IMR-90 (cell line): ENCODE data around the gene PAQR9. TPM values are rescaled to one million over a fixed set of nuclear protein-coding genes. Genes with fewer than 3 reads are reported as not detected.

Source experiments
- ATAC-seq: fragments of 200-7000 bp; cut with Tn5 transposase; 2 replicates; pipeline ENCODE4 v1.9.1; 2020; ENCODE audit warnings: low read depth, mild to moderate bottlenecking, moderate library complexity
- BruUV-seq: library from RNA; stranded (reverse); fragments of 400-500 nt; replicated peaks from 2 replicates; lab custom pipeline; 2021; lab: Mats Ljungman, UMichigan
- CTCF ChIA-PET: fragments of 300-600 bp; formaldehyde crosslinking; extraction: SDS; loops from one replicate; lab custom pipeline; 2021; ENCODE audit warnings: antibody characterized with exemption; lab: Yijun Ruan, JAX
- POLR2A ChIA-PET: fragments of 300-600 bp; sonication (Branson Sonifier 250); formaldehyde crosslinking; loops from one replicate; lab custom pipeline; 2022; ENCODE audit warnings: antibody characterized with exemption; ENCODE audit not compliant: unreplicated experiment; lab: Charles Lee
- DNase-seq: peaks from one replicate; pipeline ENCODE4 v3.0.0; 2013
- H2AFZ ChIP-seq: replicated peaks from 2 replicates; pipeline ENCODE3; 2013; ENCODE audit warnings: low read length, mild to moderate bottlenecking; ENCODE audit not compliant: poor library complexity
- H2AK5ac ChIP-seq: 2 replicates; pipeline ENCODE4 v1.6.1; 2013; ENCODE audit warnings: low read depth, low read length, inconsistent platforms
- H2AK9ac ChIP-seq: replicated peaks from 2 replicates; pipeline ENCODE3; 2013; ENCODE audit warnings: mild to moderate bottlenecking, low read depth, low read length, moderate library complexity; ENCODE audit not compliant: poor library complexity
- H2BK120ac ChIP-seq: 2 replicates; pipeline ENCODE4 v1.6.1; 2013; ENCODE audit warnings: low read depth, low read length, inconsistent platforms
- H2BK15ac ChIP-seq: 3 replicates; pipeline ENCODE4 v1.6.1; 2013; ENCODE audit warnings: low read depth, low read length, inconsistent platforms
- H2BK20ac ChIP-seq: 2 replicates; pipeline ENCODE4 v1.6.1; 2013; ENCODE audit warnings: low read depth, mild to moderate bottlenecking, inconsistent platforms, low read length, moderate library complexity
- H2BK5ac ChIP-seq: 2 replicates; pipeline ENCODE4 v1.6.1; 2013; ENCODE audit warnings: mild to moderate bottlenecking, low read depth, low read length, inconsistent platforms; ENCODE audit not compliant: poor library complexity, severe bottlenecking
- H3K14ac ChIP-seq: replicated peaks from 2 replicates; pipeline ENCODE4 v1.6.1; 2013; ENCODE audit warnings: low read depth, low read length, inconsistent platforms
- H3K18ac ChIP-seq: 2 replicates; pipeline ENCODE4 v1.6.1; 2013; ENCODE audit warnings: low read depth, low read length, control low read depth
- H3K23ac ChIP-seq: 2 replicates; pipeline ENCODE4 v1.6.1; 2013; ENCODE audit warnings: low read depth, low read length, inconsistent platforms
- H3K27ac ChIP-seq: 2 replicates; pipeline ENCODE4 v1.5.1; 2013; ENCODE audit warnings: mild to moderate bottlenecking, control low read depth, low read length; ENCODE audit not compliant: insufficient read depth
- H3K27me3 ChIP-seq: 2 replicates; pipeline ENCODE4 v1.6.1; 2013; ENCODE audit warnings: low read length; ENCODE audit not compliant: control insufficient read depth, insufficient read depth
- H3K36me3 ChIP-seq: 2 replicates; pipeline ENCODE4 v1.6.1; 2013; ENCODE audit warnings: low read length, mixed read lengths; ENCODE audit not compliant: control insufficient read depth, insufficient read depth
- H3K4ac ChIP-seq: 2 replicates; pipeline ENCODE4 v1.6.1; 2013; ENCODE audit warnings: low read depth, low read length, inconsistent platforms
- H3K4me1 ChIP-seq: 2 replicates; pipeline ENCODE4 v1.6.1; 2013; ENCODE audit warnings: low read length, mixed read lengths; ENCODE audit not compliant: control insufficient read depth, insufficient read depth
- H3K4me2 ChIP-seq: 2 replicates; pipeline ENCODE4 v1.6.1; 2013; ENCODE audit warnings: low read depth, mild to moderate bottlenecking, control low read depth, low read length, moderate library complexity
- H3K4me3 ChIP-seq: 2 replicates; pipeline ENCODE4 v1.5.1; 2013; ENCODE audit warnings: low read depth, mild to moderate bottlenecking, control low read depth, low read length, moderate library complexity; ENCODE audit not compliant: insufficient read depth
- H3K56ac ChIP-seq: 2 replicates; pipeline ENCODE4 v1.6.1; 2013; ENCODE audit warnings: low read length, inconsistent platforms; ENCODE audit not compliant: insufficient read depth; ENCODE audit errors: extremely low read depth
- H3K79me1 ChIP-seq, 2 experiments: 2 replicates each; pipeline ENCODE4 v1.6.1; 2013; ENCODE audit warnings: low read length in 2 of 2, inconsistent platforms in 1 of 2, low read depth in 1 of 2
- H3K9ac ChIP-seq: 2 replicates; pipeline ENCODE4 v1.6.1; 2013; ENCODE audit warnings: low read depth, low read length, control low read depth
- H3K9me1 ChIP-seq: 2 replicates; pipeline ENCODE4 v1.6.1; 2013; ENCODE audit warnings: low read length, inconsistent platforms; ENCODE audit not compliant: insufficient read depth
- H3K9me3 ChIP-seq: 2 replicates; pipeline ENCODE4 v1.6.1; 2013; ENCODE audit warnings: low read length; ENCODE audit not compliant: control insufficient read depth, insufficient read depth
- H4K20me1 ChIP-seq: 2 replicates; pipeline ENCODE4 v1.6.1; 2013; ENCODE audit warnings: low read length, inconsistent platforms; ENCODE audit not compliant: insufficient read depth
- H4K5ac ChIP-seq: 2 replicates; pipeline ENCODE4 v1.6.1; 2013; ENCODE audit warnings: mild to moderate bottlenecking, low read depth, low read length, control low read depth
- H4K8ac ChIP-seq, 2 experiments: 2 replicates each; pipeline ENCODE4 v1.6.1; 2013; ENCODE audit warnings: low read depth in 2 of 2, low read length in 2 of 2, control low read depth in 1 of 2, inconsistent platforms in 1 of 2
- H4K91ac ChIP-seq: 2 replicates; pipeline ENCODE4 v1.6.1; 2013; ENCODE audit warnings: low read depth, low read length, inconsistent platforms; ENCODE audit not compliant: insufficient read depth
- BHLHE40 ChIP-seq: fragments of 150-350 bp; IDR thresholded peaks from 2 replicates; pipeline ENCODE4 v1.6.1; 2016; ENCODE audit warnings: mild to moderate bottlenecking, low read depth, low read length
- MXI1 ChIP-seq: IDR thresholded peaks from 2 replicates; pipeline ENCODE4 v1.6.1; 2012; ENCODE audit warnings: low read depth, mild to moderate bottlenecking, low read length, moderate library complexity, borderline replicate concordance
- NFE2L2 ChIP-seq: fragments of 150-350 bp; IDR thresholded peaks from 2 replicates; pipeline ENCODE4 v1.6.1; 2016; ENCODE audit warnings: low read depth, mild to moderate bottlenecking, low read length
- USF2 ChIP-seq: fragments of 150-350 bp; IDR thresholded peaks from 2 replicates; pipeline ENCODE4 v1.6.1; 2017; ENCODE audit warnings: mild to moderate bottlenecking, antibody characterized with exemption, low read length, low read depth
- WGBS, 2 experiments: methylation state at CpG; one replicate each; pipeline versions ENCODE4 v1.1.5 to v1.1.7; 2013; ENCODE audit warnings: missing lambda C conversion rate in 2 of 2; ENCODE audit not compliant: insufficient read length in 1 of 2; ENCODE audit errors: extremely low coverage in 2 of 2; 5-methylcytosine and 5-hydroxymethylcytosine counted together
- dilution Hi-C: fragments of 300-500 bp; cut with HindIII; formaldehyde crosslinking; loops from one replicate; pipeline ENCODE4 v1.14.3; 2018; ENCODE audit warnings: low sequenced_read_pairs; ENCODE audit not compliant: unreplicated experiment
- in situ Hi-C: fragments of 300-500 bp; cut with MboI; formaldehyde crosslinking; loops from 3 replicates; pipeline ENCODE4 v1.14.3; 2019; ENCODE audit warnings: low sequenced_read_pairs, inconsistent platforms, mixed read lengths
- intact Hi-C: fragments of 100-400 bp; cut with micrococcal nuclease; formaldehyde crosslinking; loops from 2 replicates; pipeline ENCODE4 v1.10.0; 2022
- polyA plus RNA-seq, 3 experiments: library from polyadenylated mRNA; depleted of rRNA; stranded (reverse); fragments of >200 nt; gene quantifications; 2 replicates each; pipeline ENCODE4 v1.2.3, GENCODE V29; 2012; ENCODE audit warnings: low replicate concordance in 1 of 3
- total RNA-seq: library from RNA; depleted of rRNA; stranded (reverse); fragments of >200 nt; gene quantifications from 2 replicates; pipeline ENCODE4 v1.2.3, GENCODE V29; 2012

Gene PAQR9
- total and polyA plus RNA-seq, 2 of the 4 experiments (the other 2 are of a cell fraction): 0.05 TPM; not detected in 1

GRCh38 chr3:142963234-142963515 is 299 bp downstream of the PAQR9 start:
- H3K27me3 ChIP-seq: peaks cover 52% of the 10 kb centered on the region
- H2BK15ac ChIP-seq: no peak overlapping the region
- no peak overlapping the region for H4K5ac ChIP-seq
- H2AK9ac ChIP-seq: no peak overlapping the region
- in situ Hi-C loops (no loop called here), intact Hi-C loops (no loop called here), dilution Hi-C loops (no loop called here)
- H3K18ac ChIP-seq: no peak overlapping the region
- no peaks in the 10 kb centered on the region for H3K79me1 ChIP-seq
- ChIA-PET POLR2A (no interaction called here), CTCF (no interaction called here)
- no peaks in the 10 kb centered on the region; the same call in 1 of the 2 replicates for H3K9me1 ChIP-seq
- no peak overlapping the region for H2BK20ac ChIP-seq
- no peak overlapping the region for H4K91ac ChIP-seq
- no peak overlapping the region for H2BK5ac ChIP-seq
- H4K8ac ChIP-seq: no peak overlapping the region
- H2AK5ac ChIP-seq: no peak overlapping the region
- H2AFZ ChIP-seq: peak overlapping the region; percentile 84
- H3K4me2 ChIP-seq: peak overlapping the region; percentile 50; the same call in 1 of the 2 replicates
- no peak for TF ChIP-seq NFE2L2
- no peak for TF ChIP-seq USF2
- no peak for TF ChIP-seq MXI1
- TF ChIP-seq BHLHE40: no peak
- ATAC-seq (peak; percentile 36), DNase-seq (no peak)
- H3K4ac ChIP-seq: no peak overlapping the region
- H3K27ac ChIP-seq: no peak overlapping the region
- H3K9me3 ChIP-seq: peaks cover 2% of the 10 kb centered on the region; the same call in 1 of the 2 replicates
- H3K56ac ChIP-seq: no peak overlapping the region
- no peak overlapping the region for H2BK120ac ChIP-seq
- no peak overlapping the region for H3K23ac ChIP-seq
- BruUV-seq: no TSS peak
- no peak overlapping the region for H3K9ac ChIP-seq
- H4K20me1 ChIP-seq: no peaks in the 10 kb centered on the region
- H3K36me3 ChIP-seq: no peaks in the 10 kb centered on the region
- 0 out of 2 replicates have a peak, but pooled peaks cover 2% of the 10 kb centered on the region for H3K4me1 ChIP-seq
- whole genome bisulfite sequencing, 2 experiments: 0% methylated on average over 2 of the region's 35 CpGs; no CpG with 5 or more reads in 1 of the 2 experiments
- no peak overlapping the region for H3K14ac ChIP-seq
- peak overlapping the region; percentile 48 for H3K4me3 ChIP-seq
